IPS-NIHi11 (cell line): ENCODE measurements around the gene CAPZB.

ENCODE experiments used
- DNase-seq: peaks from one replicate; pipeline ENCODE4 v3.0.0; 2012; ENCODE audit warnings: mixed read lengths, low spot score

Gene CAPZB

DNA sequence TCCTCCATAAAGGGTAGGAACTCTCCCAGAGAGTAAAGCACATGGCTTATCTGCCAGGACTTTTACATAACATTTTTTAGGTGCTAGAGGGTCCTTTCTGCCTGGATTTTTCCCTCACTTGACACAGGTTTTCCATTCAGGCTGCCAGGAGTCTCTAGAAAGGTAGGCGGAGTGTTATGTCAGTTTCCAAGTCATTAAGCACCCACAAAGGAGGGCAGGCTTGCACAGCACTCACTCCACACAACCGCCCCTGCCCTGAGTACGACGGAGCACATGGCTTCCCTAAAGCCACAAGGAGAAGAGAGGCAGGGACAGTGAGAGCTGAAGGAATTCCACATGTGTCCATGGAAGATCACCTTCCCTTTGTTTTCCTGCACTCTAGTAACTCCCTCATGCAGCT is 55.7 kb downstream of the CAPZB start:
- peak; percentile 50 for DNase-seq

- no peak for DNase-seq
Observed at GRCh38 chr1:19427087-19427781, 58.1 kb downstream of the CAPZB start.

- DNase-seq = no peak
Observed at GRCh38 chr1:19426294-19427086, 58.8 kb downstream of the CAPZB start.

GRCh38 chr1:19425646-19426239 is 59.6 kb downstream of the CAPZB start:
- no peak for DNase-seq

GRCh38 chr1:19424651-19425570 is 60.4 kb downstream of the CAPZB start:
- no peak for DNase-seq

DNA sequence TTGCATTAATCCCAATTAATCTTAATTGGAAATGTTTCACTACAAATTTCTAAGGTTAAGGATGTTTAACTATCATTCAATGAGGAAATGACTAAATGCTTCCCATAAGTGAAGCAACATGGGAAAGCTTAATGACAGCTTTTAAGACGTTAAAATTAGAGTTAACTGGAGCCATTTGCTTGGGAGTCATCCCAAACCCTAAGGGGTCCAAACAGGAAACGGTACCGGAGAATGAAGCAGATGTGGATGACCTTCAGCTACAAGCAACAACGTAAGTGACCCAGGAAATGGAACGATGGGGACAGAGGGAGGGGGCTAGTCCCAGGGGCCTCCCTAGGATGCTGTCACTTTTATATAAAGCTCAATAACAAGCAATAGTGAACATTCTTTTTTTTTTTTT is 62.2 kb downstream of the CAPZB start:
- no peak for DNase-seq

- DNase-seq = no peak
Observed at GRCh38 chr1:19421365-19421764, 64.0 kb downstream of the CAPZB start.

- no peak for DNase-seq
Observed at GRCh38 chr1:19420606-19421005, 64.7 kb downstream of the CAPZB start.

- DNase-seq = no peak
Observed at GRCh38 chr1:19419691-19420090, 65.6 kb downstream of the CAPZB start.

GRCh38 chr1:19418503-19418971 is 66.8 kb downstream of the CAPZB start:
- no peak for DNase-seq

DNA sequence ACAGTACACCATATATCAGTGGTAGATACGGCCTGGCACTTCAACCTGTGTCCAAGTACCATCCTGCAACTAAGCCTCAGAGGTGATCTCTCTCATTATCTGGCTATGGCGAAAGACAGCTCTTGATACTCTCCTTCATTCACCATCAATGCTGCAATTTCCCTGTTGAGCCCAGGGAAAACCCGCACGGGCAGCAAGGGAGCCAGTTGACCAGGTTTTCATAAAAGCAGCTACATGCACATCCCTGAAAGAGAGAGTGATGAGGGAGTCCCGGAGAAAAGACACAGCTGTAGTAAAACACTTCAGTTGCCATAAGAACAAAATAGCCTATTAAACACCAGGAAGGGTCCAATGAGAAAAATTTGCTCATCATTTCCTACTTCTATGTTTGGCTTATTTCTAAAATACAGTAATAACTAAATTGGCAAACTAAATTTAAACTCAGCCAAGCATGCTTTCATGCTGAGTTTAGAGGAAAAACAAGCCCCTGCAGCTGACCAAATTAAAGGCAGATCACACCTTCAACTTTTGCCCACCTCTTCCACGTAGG is 68.3 kb downstream of the CAPZB start:
- DNase-seq = no peak

DNA sequence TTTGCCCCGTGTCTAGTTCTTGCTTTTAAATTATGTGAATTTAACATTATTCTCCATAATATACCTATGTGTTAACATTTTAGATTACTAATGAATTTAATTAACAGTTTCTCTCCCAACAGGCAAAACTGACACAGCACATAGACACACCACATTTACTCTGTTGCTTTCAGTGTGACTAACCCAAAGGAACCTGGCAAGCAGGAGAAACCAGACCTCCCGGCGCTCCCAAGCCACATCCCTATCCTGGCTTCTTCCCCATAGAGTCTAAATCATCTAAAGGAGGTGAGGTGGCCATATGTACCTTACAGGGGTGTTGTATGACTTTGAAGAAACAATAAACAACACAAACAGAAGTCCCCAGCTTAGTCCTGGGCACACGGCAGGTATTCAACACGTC is 69.2 kb downstream of the CAPZB start:
- DNase-seq = no peak

DNA sequence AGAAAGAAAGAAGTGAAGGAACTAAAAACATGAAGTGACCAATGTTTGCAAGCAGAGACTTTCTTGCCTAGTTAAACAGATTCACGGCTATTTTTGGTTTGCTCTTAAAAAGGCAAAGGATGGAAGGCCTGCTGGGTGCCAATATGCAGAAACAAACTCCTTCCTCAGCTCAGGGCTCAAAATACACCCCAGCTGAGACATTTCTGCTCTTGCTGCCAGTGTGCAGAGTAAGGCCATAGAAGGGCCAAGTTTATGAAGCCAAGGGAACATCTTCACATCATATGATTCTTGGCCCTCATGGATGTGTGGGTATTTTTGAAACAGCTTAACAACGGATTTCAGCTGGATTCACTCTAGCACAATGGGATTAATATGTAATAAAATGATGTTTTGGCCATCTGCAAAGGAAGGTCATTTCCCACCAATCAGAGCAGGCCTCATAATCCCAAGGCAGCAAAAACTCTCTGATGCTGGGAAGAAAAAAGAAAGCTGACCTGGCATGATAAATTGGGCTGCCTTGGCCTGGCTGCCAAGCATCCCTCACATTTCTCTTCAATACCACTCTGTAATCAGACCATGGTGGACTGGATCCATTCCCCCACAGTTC is 70.7 kb downstream of the CAPZB start:
- DNase-seq = no peak

- no peak for DNase-seq
Observed at GRCh38 chr1:19413999-19414398, 71.3 kb downstream of the CAPZB start.

GRCh38 chr1:19412654-19413053 is 72.7 kb downstream of the CAPZB start:
- no peak for DNase-seq

GRCh38 chr1:19411612-19412011 is 73.7 kb downstream of the CAPZB start:
- no peak for DNase-seq

- DNase-seq = peak; percentile 37
Observed at GRCh38 chr1:19410393-19410792, 74.9 kb downstream of the CAPZB start.

- no peak for DNase-seq
Observed at GRCh38 chr1:19409477-19410341, 75.6 kb downstream of the CAPZB start.

DNA sequence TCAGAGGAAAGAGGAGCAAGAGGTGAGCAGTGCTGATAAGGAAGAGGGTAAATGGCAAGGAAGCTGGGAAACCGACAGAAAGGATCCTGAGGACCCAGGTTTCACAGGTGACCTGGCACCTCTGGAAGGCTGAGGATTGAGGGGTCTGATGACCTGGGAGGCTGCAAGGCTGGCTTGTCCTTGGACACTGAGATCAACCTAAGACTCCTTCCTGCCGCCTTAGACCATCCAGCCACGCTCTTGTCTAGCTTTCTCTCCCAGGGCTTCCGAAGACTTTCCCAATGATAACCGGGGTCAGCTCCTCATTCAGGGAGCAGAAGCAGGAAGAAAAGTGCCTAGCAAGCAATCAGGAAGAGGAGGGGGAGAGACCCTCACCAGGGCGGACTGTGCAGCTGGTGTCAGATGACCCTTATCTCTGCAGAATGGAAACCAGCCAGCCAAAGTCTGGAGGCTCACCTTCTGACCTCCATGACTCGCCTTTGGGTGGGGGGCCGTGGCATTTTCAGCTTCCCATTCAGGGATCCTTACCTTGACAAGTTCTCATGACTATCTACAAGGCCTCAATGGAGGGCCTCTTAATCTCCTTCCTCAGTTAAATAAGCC is 77.7 kb downstream of the CAPZB start:
- no peak for DNase-seq

GRCh38 chr1:19406680-19407079 is 78.7 kb downstream of the CAPZB start:
- no peak for DNase-seq
